Measurements from ENCODE around the gene OST4.
A peak's percentile ranks its signal among the peaks of the same experiment; 100 is the strongest.
"Not testable (repeated sequence)": the region's sequence is repeated elsewhere in the genome, so short reads cannot be mapped to it uniquely, and the experiment has no call there.

OST4 gene

DNA sequence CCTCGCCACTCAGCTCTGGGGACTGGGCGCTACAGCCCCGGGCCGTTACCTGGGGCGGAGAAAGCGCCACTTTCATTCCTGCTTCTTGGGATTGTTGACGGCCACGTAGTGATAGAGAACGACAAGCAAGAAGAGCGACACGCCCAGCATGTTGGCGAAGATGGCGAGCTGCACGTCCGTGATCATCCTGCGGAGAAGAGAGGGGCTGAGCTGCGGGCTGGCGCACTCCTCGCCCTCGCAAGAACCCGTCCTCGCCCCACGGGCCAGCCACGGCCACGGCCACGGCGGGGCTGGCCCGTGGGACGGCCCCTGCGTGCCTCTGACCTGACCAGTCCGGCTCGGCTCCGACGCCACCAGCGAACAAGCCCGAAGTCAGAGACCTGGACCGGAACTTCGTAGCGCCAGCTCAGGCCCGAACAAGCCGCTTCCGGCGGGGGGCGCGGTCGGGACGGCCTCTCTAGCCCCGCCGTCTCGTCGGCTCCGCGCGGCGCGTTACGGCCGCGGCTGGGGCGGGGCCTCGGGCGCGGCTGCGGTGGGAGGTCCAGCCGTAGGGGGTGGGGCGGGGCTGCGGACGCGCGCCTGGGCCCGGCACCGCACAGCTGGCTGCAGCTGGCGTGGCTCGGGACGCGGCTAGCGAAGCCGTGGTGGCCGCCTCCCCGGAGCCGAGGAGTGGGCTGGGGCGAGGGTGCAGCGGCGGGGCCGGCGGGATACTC, at the start of gene OST4:
OST4 (minus strand) TSS at position 378 of the 713 bp plus-strand sequence.
- DNase-seq (ENCODE audit: low spot score) = peak; percentile 94

DNA sequence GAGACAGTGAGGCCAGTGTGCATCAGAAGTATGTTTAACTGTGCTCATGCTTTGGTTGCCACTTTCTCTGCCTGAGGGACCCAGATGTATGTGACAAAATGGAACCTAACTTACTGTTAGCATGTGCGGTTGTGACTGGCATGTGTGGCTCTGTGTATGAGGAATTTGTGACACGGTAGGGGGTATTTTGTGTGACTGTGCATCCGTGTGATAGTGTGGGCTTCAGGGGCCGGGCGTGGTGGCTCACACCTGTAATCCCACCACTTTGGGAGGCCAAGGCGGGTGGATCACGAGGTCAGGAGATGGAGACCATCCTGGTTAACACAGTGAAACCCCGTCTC, 47.8 kb upstream of the OST4 start:
- DNase-seq (ENCODE audit: low spot score) = not testable (repeated sequence)

DNA sequence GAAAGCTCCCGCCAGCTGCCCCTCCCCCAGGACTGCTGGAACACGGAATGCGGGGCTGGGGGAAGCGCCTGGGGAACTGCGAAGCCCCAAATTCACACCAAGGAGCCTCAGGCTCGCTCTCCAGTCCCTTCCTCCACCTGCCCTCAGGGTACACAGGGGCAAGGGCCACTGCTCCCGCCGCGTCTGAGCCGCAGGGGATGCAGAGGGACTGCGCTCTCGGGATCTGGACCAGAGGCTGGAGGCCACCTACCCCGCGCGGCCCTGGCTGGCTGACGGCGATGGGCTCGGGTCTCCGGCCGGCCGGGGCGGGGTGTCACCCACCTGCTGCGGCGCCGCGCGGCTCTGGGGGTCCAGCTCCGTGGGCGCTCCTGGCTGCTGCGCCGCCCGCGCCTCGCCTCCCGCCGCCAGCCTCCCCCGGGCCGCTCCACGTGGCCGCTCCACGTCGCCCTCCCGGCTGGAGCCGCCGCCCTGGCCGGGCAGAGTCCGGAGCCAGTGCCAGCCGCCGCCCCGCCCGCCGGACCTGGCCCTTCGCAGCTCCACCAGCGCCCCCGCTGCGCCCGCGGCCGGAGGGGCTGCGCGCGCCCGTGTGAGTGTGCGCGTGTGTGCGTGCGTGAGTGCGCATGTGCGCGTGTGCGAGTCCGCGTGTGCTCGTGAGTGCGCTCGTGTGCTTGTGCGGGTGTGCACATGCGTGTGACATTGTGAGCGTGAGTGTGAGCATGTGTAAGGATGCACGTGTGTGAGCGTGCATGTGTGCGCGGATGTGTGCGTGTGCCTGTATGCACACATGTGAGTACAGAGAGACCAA, 47.3 kb upstream of the OST4 start, which contains the start of gene CGREF1:
CGREF1 (minus strand) TSS at position 604 of the 805 bp plus-strand sequence. CDS start 14,762 bp downstream, outside the sequence.
- peak; percentile 71 for DNase-seq (ENCODE audit: low spot score)

DNA sequence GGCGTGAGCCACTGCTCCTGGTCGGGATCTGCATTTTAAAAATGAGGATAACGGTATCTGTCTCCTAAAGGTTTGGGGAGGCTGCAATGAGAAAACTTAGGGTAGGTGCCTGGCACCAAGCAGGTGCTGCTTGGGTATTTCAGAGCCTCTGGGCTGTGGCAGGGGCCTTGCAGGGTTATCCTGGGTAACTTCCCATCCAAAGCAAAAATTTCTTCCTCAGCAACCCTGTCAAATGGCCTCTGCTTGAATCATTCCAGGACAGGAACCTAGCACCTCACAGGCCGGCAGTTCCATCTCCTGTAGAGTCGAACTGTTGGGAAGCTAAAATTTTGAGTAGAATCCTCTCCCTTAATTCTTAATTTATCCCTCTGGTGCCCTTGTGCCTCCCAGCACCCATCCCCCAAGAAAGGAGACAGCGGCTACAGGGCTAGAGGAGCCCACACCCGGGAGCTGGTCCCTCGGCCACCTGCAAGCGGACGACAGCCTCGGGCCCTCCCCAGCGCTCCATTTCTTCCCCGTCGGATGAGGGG, 46.6 kb upstream of the OST4 start:
- no peak for DNase-seq (ENCODE audit: low spot score)

DNA sequence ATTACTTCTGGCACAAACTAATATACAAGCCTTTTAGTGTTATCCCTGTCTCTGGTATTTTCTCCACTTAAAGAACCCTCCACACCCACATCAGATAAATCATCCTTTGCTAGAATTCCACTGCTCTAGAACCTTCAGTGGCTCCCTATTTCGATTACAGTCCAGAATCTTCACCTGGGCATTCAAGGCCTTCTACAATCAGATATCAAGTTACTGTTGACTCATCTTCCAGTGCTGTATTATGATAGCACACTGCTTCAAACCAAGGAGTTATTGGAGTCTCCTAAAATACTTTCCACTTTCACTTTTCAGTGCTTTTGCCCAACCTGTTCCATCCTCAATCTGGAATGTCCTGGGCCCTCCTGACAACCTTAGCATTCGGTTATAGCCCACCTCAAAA, 44.1 kb upstream of the OST4 start:
- no peak for DNase-seq (ENCODE audit: low spot score)

DNA sequence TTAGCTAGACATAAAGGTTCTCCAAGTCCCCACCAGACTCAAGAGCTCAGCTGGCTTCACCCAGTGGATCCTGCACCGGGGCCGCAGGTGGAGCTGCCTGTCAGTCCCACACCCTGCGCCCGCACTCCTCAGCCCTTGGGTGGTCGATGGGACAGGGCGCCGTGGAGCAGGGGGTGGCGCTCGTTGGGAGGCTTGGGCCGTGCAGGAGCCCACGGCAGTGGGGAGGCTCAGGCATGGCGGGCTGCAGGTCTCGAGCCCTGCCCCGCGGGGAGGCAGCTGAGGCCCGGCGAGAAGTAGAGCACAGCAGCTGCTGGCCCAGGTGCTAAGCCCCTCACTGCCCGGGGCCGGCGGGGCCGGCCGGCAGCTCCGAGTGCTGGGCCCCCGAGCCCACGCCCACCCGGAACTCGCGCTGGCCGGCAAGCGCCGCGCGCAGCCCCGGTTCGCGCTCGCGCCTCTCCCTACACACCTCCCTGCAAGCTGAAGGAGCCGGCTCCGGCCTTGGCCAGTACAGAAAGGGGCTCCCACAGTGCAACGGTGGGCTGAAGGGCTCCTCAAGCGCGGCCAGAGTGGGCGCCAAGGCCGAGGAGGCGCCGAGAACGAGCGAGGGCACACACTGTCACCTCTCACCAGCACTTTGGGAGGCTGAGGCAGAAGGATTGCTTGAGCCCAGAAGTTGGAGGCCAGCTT, 40.1 kb upstream of the OST4 start:
- not testable (repeated sequence) for DNase-seq (ENCODE audit: low spot score)

DNA sequence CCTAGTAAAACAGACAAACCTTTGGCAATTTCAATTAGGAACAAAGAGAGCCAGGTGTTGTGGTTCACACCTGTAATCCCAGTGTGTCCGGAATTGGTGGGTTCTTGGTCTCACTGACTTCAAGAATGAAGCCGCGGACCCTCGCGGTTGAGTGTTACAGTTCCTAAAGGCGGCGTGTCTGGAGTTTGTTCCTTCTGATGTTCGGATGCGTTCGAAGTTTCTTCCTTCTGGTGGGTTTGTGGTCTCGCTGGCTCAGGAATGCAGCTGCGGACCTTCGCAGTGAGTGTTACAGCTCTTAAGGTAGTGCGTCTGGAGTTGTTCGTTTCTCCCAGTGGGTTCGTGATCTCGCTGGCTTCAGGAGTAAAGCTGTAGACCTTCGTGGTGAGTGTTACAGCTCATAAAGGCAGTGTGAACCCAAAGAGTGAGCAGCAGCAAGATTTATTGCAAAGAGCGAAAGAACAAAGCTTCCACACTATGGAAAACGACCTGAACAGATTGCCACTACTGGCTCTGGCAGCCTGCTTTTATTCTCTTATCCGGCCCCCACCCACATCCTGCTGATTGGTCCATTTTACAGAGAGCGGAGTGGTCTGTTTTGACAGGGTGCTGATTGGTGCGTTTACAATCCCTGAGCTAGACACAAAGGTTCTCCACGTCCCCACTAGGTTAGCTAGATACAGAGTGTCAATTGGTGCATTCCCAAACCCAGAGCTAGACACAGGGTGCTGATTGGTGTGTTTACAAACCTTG, 39.3 kb upstream of the OST4 start:
- not testable (repeated sequence) for DNase-seq (ENCODE audit: low spot score)

DNA sequence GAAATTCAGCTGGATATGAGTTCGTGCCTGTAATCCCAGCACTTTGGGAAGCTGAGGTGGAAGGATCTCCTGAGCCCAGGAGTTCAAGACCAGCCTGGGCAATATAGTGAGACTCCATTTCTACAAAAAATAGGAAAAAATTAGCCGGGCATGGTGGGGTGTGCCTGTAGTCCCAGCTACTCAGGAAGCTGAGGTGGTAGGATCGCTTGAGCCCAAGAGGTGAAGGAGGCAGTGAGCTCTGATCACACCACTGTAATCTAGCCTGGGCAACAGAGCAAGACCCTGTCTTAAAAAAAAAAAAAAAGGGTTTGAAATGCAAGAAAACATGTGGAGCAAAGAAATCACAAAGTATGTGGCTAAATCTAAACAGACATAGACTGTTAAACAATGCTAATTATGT, 37.6 kb upstream of the OST4 start:
- DNase-seq (ENCODE audit: low spot score) = no peak

DNA sequence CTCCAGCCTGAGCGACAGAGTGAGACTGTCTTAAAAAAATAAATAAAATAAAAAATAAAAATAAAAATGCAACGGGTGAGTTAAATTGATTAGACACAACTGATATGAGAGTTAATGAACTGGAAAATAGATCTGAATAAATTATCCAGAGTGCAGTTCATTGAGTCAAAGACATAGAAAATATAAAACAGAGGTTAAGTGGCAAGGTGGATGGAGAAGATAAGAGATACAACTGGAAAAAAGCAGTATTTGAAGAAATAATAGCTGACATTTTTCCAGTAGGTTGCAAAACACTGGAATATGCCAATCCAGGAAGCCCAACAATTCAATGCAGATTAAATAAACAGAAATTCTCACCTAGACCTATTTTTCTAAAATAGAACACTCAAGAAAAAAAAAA, 36.8 kb upstream of the OST4 start:
- DNase-seq (ENCODE audit: low spot score) = no peak

DNA sequence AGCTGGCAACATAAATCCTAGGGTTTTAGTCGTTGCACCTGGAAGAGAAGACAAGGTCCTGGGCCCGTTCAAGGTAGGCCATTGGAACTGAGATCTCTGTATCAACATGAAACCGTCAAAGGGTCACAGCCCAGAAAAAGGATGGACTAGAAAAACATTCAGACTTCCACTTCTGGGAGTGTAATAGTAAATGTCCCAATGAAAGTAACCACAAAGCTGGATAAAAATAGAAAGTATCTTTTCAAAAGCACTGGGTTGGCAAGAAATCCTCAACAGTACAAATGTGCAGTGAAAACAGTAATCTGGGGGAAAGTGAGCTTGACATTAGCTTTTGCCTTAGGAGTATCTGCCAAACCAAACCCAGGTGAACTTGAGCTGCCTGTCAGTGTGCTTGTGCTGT, 34.5 kb upstream of the OST4 start:
- no peak for DNase-seq (ENCODE audit: low spot score)

DNA sequence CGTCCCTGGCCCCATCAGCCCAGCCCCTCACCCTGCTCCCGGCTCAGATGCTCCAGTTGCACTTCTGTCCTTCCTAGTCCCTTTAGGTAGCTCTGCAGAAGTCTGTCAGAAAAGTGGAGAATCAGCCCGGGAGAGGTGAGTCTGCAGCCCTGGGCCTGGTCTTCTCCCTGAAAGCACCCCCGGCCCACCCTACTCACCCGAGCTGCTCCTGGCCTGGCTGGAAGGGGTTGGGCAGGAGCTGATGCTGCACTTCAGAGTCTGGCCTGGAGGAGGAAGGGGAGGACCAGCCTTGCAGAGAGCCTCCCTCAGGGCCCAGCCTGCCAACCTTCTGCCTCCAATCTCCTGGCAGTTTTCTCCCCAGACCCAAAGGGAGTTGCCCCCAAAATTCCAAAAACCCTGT, 30.9 kb upstream of the OST4 start:
- no peak for DNase-seq (ENCODE audit: low spot score)

DNA sequence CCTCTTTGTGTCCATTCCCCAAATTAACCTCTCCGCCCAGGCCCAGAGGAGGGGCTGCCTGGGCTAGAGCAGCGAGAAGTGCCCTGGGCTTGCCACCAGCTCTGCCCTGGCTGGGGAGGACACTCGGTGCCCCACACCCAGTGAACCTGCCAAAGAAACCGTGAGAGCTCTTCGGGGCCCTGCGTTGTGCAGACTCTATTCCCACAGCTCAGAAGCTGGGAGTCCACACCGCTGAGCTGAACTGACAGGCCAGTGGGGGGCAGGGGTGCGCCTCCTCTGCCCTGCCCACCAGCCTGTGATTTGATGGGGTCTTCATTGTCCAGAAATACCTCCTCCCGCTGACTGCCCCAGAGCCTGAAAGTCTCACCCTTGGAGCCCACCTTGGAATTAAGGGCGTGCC, 28.6 kb upstream of the OST4 start:
- DNase-seq (ENCODE audit: low spot score) = no peak

DNA sequence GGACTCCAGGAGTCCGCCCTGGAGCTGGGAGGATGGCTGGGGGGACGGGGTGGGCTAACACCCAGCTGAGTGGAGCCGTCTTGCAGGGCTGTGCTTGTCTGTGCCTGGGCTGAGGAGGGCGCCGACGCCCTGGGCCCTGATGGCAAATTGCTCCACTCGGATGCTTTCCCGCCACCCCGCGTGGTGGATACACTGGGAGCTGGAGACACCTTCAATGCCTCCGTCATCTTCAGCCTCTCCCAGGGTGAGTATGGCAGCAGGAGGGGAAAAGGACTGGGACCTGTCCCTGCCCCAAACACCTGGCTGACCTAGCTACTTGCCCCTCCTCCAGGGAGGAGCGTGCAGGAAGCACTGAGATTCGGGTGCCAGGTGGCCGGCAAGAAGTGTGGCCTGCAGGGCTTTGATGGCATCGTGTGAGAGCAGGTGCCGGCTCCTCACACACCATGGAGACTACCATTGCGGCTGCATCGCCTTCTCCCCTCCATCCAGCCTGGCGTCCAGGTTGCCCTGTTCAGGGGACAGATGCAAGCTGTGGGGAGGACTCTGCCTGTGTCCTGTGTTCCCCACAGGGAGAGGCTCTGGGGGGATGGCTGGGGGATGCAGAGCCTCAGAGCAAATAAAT, 28.0 kb upstream of the OST4 start:
- no peak for DNase-seq (ENCODE audit: low spot score)

DNA sequence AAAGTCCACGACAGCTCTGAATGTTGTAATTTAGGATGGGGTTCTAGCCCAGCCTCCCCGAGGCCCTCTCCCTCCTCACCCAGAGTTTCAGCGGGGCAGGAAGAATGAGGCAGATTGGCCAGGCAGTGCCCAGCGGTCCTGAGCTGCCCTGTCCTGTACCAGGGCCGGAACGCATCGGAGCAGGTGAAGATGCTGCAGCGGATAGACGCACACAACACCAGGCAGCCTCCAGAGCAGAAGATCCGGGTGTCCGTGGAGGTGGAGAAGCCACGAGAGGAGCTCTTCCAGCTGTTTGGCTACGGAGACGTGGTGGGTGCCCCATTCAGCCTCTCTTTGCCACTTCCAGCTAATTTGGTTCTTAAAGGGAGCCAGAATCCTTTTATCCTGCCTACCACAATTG, 25.9 kb upstream of the OST4 start:
- DNase-seq (ENCODE audit: low spot score) = no peak

DNA sequence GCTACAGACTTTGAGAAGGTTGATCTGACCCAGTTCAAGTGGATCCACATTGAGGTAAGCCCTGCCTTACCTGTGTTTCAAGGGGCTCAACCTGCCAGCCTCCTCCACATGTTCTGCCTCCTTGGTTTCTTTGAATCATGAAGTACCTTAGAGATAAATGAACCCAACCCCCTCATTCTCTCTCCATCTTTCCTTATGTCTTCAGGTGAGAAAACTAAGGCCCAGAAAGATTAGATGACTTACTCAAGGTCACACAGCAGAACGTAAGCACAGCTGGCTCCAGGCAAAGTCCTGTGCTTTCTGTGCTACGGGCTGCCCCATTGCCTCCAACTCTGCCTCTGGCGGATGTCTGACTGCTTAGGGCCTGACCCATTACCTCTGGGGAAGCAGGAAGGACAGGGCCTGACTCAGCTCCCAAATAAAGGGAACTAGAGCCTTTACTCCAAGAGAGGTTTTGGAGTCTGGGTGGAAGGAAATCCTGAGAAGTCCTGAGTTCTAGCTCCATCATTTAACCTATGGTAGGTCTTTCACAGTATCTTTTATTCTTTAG, 25.4 kb upstream of the OST4 start:
- no peak for DNase-seq (ENCODE audit: low spot score)

DNA sequence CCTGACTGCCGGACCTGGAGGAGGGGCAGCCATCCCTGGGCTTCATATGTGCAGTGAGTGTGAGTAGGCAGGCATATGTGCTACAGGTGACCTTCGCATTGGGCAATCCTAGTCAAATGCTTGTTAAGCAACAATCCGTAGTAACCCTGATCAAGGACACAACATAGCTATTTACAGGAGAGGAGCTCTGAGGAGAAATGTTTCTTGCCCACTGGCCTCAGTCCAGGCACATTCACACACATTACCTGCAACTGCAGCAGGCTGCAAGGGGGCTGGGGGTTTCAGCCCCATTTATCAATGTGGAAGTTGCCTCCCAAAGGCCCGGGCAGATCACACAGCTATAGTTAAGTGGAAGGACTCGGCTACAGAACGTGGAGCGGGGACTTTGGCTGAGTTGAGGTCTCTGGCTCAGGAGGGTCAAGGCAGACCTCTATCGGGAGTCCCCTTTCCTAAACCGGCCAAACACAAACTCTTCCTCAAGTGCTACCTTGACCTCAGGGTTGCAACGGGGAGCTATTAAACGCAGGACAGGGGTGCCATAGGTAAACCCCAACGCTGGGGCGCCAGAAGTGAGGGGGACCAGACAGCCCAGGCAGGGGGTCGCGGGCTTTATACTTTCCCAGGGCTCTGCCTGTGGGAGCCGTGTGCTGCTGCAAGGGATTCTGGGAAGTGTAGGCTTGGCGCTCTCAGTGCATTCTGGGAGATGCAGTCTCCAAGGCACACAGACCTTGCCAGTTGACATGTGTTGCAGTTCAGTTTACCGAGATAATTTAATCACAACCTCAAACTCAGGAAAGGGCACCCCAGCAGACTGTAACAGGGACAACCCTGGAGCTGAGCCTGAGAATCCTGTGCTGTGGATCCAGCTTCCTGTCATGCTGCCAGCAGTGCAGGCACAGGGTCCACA, 24.5 kb upstream of the OST4 start:
- peak; percentile 76 for DNase-seq (ENCODE audit: low spot score)

DNA sequence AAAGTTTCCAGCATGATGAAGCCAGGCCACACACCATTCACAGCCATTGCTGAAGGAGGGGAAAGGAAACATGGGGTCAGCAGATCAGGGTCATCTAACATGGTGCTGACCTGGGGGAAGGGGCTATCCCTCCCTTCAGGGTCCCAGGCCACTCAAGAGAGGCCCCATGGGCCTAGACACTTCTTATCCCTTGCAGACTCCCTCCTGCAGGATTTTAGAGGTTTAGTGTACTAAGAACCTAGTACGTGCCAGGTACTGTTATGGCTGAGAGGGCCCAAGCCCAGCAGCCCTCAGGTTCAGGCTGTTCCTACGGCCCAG, 23.9 kb upstream of the OST4 start:
- no peak for DNase-seq (ENCODE audit: low spot score)

DNA sequence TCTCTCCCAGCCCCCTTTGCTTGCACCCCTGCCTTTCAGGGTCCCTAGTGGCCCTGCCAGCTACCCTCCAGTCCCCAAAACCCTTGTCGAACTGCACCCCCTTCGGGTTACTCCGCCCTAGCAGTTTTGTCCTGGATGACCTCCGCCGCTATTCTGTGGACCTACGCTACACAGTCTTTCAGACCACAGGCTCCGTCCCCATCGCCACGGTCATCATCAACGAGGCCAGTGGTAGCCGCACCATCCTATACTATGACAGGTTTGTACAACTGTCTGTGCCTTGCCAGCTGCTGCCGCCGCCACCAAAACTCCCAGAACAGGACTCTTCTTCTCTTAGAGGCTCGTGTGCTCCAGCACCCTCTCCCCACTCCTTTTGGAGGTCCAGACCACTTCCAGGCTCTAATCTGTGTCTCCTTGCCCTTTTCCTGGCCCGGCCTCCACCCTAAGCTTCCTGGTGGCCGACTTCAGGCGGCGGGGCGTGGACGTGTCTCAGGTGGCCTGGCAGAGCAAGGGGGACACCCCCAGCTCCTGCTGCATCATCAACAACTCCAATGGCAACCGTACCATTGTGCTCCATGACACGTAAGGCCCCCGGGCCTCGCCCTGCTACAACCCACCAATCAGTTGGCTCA, 23.0 kb upstream of the OST4 start:
- no peak for DNase-seq (ENCODE audit: low spot score)

DNA sequence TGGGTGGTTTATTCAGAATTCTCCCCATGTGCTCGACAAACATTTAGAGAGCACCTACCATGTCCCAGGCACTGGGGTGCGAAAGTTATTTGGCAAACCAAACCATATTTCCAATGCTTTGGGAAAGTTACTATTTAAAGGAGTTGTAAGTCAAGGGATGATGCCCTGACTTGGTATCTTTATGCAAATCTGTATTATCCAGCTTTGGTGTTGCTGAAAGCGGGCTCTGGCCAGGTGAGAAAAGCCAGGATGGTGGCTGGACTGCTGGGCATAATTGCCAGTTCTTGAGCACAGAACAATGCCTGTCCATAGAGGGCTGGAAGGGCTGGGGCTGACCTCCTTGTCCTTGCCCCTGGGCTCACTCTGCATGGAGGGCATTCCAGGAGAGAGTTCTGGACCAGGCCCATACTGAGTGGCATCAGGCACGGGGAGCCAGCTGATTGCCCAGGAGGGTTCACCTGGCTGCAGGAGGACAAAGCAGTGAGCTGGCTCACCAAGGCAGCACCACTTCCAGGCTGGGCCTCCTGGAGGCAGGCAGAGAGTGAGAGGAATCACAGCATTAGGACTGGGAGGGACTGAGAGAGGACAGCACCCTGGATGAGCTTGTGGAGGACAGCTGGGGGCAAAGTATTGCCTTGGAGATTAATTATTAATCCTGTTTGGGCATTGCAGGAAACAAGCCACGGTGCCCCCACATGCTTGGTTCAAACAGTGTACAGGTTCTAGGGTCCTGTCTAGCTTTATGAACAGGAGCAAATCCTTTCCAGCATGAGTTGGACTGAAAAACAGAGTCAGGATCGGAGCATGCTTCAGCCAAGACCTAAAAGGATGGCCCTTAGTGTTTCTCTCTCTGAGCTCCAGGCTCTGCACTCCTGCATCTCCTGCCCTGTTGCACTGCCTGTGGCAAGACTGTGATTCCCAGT, 22.2 kb upstream of the OST4 start:
- no peak for DNase-seq (ENCODE audit: low spot score)
